C4-2B (cell line): ENCODE measurements around the gene NBEAL1.
"Not testable (repeated sequence)": the region's sequence is repeated elsewhere in the genome, so short reads cannot be mapped to it uniquely, and the experiment has no call there.

ENCODE experiments used
- H3K27ac ChIP-seq: fragments of 450-650 bp; 2 replicates; pipeline ENCODE4 v1.5.1; 2017
- CTCF ChIP-seq: fragments of 450-650 bp; conservative IDR thresholded peaks from 2 replicates; pipeline ENCODE4 v1.5.1; 2017; ENCODE audit warnings: mild to moderate bottlenecking
- ZFX ChIP-seq: fragments of 450-650 bp; IDR thresholded peaks from 2 replicates; pipeline ENCODE4 v1.6.1; 2017

The NBEAL1 gene

GRCh38 chr2:203014456-203015199 is at the start of gene NBEAL1:
NBEAL1 (plus strand) TSS chr2:203014875; CDS start chr2:203016385, 1,510 bp downstream.
- peak within 1 kb of the TSS; percentile 89 for H3K27ac ChIP-seq
- TF ChIP-seq CTCF (no peak), ZFX (no peak)

- TF ChIP-seq CTCF, result no peak
- TF ChIP-seq ZFX, result no peak
- no peak overlapping the region for H3K27ac ChIP-seq
Observed at GRCh38 chr2:202965810-202966460, 48.7 kb upstream of the NBEAL1 start.

GRCh38 chr2:202969404-202969803 is 45.3 kb upstream of the NBEAL1 start:
- not testable (repeated sequence) for H3K27ac ChIP-seq

- TF ChIP-seq CTCF, result no peak
- no peak for TF ChIP-seq ZFX
- no peak overlapping the region for H3K27ac ChIP-seq
Observed at GRCh38 chr2:202976809-202977208, 37.9 kb upstream of the NBEAL1 start.

- TF ChIP-seq CTCF (no peak), ZFX (no peak)
Observed at GRCh38 chr2:202982779-202983491, 31.7 kb upstream of the NBEAL1 start.

GRCh38 chr2:202989749-202990148 is 24.9 kb upstream of the NBEAL1 start:
- no peak overlapping the region for H3K27ac ChIP-seq
- no peak for TF ChIP-seq ZFX
- no peak for TF ChIP-seq CTCF

More at GRCh38 chr2:202982779-202983491, 31.7 kb upstream of the NBEAL1 start:
- no peak overlapping the region for H3K27ac ChIP-seq

- no peak for TF ChIP-seq CTCF
- TF ChIP-seq ZFX, result no peak
Observed at GRCh38 chr2:202990501-202990900, 24.2 kb upstream of the NBEAL1 start.

GRCh38 chr2:202997113-202997512 is 17.6 kb upstream of the NBEAL1 start:
- H3K27ac ChIP-seq, result not testable (repeated sequence)

More at GRCh38 chr2:202990501-202990900, 24.2 kb upstream of the NBEAL1 start:
- no peak overlapping the region for H3K27ac ChIP-seq
